Progenitor cell of endocrine pancreas (in vitro differentiated cells): ENCODE data around the gene SIAH1. TPM values are rescaled to one million over a fixed set of nuclear protein-coding genes. Genes with fewer than 3 reads are reported as not detected.

ENCODE experiments used
- DNase-seq: peaks from one replicate; pipeline ENCODE4 v3.0.0; 2021; ENCODE audit warnings: low spot score; ENCODE audit not compliant: unreplicated experiment
- H3K27ac Mint-ChIP-seq: 2 replicates; pipeline ENCODE4 v1.8.0; 2021; ENCODE audit warnings: mild to moderate bottlenecking, moderate library complexity, mixed read lengths
- H3K27me3 Mint-ChIP-seq: 2 replicates; pipeline ENCODE4 v1.8.0; 2021; ENCODE audit warnings: mixed read lengths
- H3K36me3 Mint-ChIP-seq: 2 replicates; pipeline ENCODE4 v1.8.0; 2022; ENCODE audit warnings: mixed read lengths; ENCODE audit not compliant: insufficient read depth
- H3K4me1 Mint-ChIP-seq: 2 replicates; pipeline ENCODE4 v1.8.0; 2021; ENCODE audit warnings: low read depth, mixed read lengths
- H3K4me3 Mint-ChIP-seq: 2 replicates; pipeline ENCODE4 v1.8.0; 2021; ENCODE audit warnings: low read depth, mild to moderate bottlenecking, moderate library complexity, mixed read lengths
- H3K9me3 Mint-ChIP-seq: 2 replicates; pipeline ENCODE4 v1.8.0; 2021; ENCODE audit warnings: low read depth, mixed read lengths
- total RNA-seq: library from RNA; stranded (reverse); gene quantifications from 2 replicates; pipeline ENCODE4 v1.2.1, GENCODE V29; 2021
- TF ChIP-seq, protein P1 (sequence below): fragments of 200-600 bp; sonication (generic); IDR thresholded peaks from one replicate; pipeline ENCODE4 v1.5.0; 2021; ENCODE audit warnings: antibody characterized with exemption, mild to moderate bottlenecking; ENCODE audit not compliant: unreplicated experiment

SIAH1 gene
- total RNA-seq, 1 donor from 2014 or later, result 40.5 TPM

DNA sequence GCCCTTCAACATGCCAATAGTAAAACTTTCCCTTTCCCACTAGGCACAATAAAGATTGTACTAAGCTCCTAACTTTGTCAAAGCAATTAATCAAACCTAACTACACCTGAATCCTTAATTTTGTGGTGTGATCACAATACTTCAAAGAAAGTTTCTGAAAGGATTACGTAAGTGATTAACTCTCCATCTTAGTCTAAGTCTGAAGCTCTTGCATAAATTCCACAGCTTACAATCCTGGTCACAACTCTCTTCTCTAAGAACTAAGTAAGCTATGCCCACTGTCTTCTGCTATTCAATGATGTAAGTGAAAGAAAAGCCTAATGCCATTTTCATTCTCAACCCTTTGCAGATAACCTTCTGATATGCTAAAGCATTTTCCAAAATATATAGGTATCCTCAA, 15.4 kb downstream of the SIAH1 start:
- Mint-ChIP-seq H3K27me3 (no peaks in the 10 kb centered on the region), H3K27ac (no peak overlapping the region), H3K4me3 (no peak overlapping the region), H3K36me3 (no peaks in the 10 kb centered on the region), H3K9me3 (no peaks in the 10 kb centered on the region), H3K4me1 (peaks cover 32% of the 10 kb centered on the region)
- DNase-seq, result no peak
- TF ChIP-seq, protein P1, sequence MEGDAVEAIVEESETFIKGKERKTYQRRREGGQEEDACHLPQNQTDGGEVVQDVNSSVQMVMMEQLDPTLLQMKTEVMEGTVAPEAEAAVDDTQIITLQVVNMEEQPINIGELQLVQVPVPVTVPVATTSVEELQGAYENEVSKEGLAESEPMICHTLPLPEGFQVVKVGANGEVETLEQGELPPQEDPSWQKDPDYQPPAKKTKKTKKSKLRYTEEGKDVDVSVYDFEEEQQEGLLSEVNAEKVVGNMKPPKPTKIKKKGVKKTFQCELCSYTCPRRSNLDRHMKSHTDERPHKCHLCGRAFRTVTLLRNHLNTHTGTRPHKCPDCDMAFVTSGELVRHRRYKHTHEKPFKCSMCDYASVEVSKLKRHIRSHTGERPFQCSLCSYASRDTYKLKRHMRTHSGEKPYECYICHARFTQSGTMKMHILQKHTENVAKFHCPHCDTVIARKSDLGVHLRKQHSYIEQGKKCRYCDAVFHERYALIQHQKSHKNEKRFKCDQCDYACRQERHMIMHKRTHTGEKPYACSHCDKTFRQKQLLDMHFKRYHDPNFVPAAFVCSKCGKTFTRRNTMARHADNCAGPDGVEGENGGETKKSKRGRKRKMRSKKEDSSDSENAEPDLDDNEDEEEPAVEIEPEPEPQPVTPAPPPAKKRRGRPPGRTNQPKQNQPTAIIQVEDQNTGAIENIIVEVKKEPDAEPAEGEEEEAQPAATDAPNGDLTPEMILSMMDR, result no peak

DNA sequence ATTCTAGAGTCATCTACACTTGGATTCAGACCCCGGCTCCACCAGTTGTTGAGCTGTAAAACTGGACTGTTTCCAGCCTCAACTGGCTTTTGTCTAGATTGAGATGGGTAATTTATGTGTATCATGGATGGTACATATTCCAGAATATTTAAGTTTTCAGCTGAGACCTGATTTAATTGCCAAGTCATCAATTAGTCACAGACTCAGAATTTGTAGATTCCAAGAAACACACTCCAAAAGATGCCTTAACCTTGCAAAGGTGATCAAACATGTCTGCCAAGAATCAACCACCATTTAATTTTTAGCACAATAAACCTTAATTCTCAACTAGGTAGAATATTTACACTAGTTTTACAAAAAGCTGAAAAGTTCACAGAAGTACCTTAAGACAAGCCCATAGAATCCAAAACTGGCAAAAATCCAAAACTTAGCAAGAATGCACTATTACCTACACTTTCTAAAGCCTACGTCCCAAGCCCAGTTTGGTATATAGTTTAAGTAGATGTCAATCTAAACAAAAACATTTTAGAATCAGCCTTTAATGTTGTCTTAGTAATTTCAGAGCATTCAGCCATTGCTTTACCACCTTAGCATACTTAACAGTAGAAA, 17.7 kb downstream of the SIAH1 start:
- Mint-ChIP-seq H3K36me3 (peaks cover under 1% of the 10 kb centered on the region), H3K27ac (no peak overlapping the region), H3K4me3 (no peak overlapping the region), H3K27me3 (no peaks in the 10 kb centered on the region), H3K4me1 (peaks cover 43% of the 10 kb centered on the region), H3K9me3 (no peaks in the 10 kb centered on the region)
- TF ChIP-seq, protein P1, result no peak
- DNase-seq, result no peak

GRCh38 chr16:48366165-48367093, 18.8 kb downstream of the SIAH1 start:
- Mint-ChIP-seq H3K27me3 (no peaks in the 10 kb centered on the region), H3K27ac (peak overlapping the region; percentile 90), H3K4me1 (peaks cover 40% of the 10 kb centered on the region), H3K9me3 (no peaks in the 10 kb centered on the region), H3K36me3 (peaks cover 1% of the 10 kb centered on the region), H3K4me3 (peak overlapping the region; percentile 67)
- no peak for DNase-seq
- TF ChIP-seq, protein P1, result no peak

DNA sequence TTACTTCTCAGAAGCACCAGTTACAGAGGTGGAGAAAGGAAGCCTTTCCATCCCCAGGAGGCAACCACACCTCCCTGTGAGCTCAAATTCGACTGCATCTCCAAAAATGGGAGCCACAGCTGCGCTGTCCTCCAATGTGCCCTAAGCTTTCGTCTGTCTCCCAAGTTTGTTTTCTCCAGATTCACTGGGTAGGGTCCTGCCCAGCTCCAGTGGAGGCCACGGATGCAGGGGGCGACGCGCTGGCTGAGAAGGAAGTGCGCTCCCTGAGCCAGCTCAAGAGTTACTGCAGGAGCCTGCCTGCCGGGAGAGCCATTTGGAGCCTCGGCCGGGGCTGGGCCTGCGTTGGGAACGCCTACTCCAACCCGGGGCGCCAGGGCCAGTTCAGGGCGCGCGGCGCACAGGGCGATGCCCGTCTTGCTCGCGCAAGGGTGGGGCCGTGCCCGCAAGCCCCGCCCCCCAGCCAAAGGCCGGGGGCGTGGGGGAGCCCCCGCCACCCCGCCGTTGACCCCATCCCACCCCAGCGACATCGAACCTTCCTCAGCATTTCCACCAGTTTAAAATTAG, 19.5 kb downstream of the SIAH1 start:
- peak overlapping the region; percentile 95 for H3K27ac Mint-ChIP-seq
- peaks cover 43% of the 10 kb centered on the region for H3K4me1 Mint-ChIP-seq
- no peaks in the 10 kb centered on the region for H3K9me3 Mint-ChIP-seq
- no peaks in the 10 kb centered on the region for H3K27me3 Mint-ChIP-seq
- DNase-seq, result peak; percentile 75
- H3K4me3 Mint-ChIP-seq, result peak overlapping the region; percentile 68
- TF ChIP-seq, protein P1, result peak; percentile 25
- peaks cover 1% of the 10 kb centered on the region for H3K36me3 Mint-ChIP-seq

GRCh38 chr16:48365025-48365600, 20.1 kb downstream of the SIAH1 start:
- Mint-ChIP-seq H3K4me1 (peaks cover 44% of the 10 kb centered on the region), H3K9me3 (no peaks in the 10 kb centered on the region), H3K36me3 (peaks cover 1% of the 10 kb centered on the region), H3K27ac (peak overlapping the region; percentile 95), H3K4me3 (peak overlapping the region; percentile 68), H3K27me3 (no peaks in the 10 kb centered on the region)
- TF ChIP-seq, protein P1, result no peak
- no peak for DNase-seq
